Vagina (tissue), 2 donors: Measurements from ENCODE around the gene ZNF552.

Experiments used
- POLR2A ChIP-seq, 2 donors: fragments of 450-650 bp; IDR thresholded peaks; one replicate each; pipeline ENCODE4 v1.6.1; 2017; ENCODE audit warnings: antibody characterized with exemption in 2 of 2, mild to moderate bottlenecking in 2 of 2, moderate library complexity in 2 of 2
- TF ChIP-seq, protein P1 (sequence below), 3 experiments: fragments of 450-650 bp in 2 of 3; fragments of 200-600 bp in 1 of 3; sonication (generic) in 1 of 3; IDR thresholded peaks; one replicate each; pipeline ENCODE4 v1.5.1; 2017 to 2019; ENCODE audit warnings: antibody characterized with exemption in 3 of 3, mild to moderate bottlenecking in 2 of 3, moderate library complexity in 2 of 3

DNA sequence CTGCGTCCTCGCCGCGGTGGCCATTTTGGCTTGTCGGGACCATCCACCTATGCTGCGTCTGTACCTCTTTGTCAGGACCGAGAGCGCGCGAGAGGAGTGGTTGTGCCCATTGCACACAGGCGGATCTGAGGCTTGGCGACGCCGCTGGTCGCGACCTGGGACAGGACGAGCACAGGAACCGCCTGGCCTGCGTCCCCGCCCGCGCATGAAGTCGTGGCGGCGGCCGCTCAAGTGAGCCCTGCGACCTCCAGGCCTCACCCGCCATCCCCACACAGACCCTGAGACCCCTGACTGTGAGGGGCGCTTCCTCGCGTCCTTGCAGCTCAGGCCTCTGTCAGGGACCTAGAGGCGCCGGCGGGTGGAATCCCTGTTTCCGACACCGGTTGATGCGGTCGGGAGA, 28.4 kb downstream of the ZNF552 start:
- TF ChIP-seq, protein P1, sequence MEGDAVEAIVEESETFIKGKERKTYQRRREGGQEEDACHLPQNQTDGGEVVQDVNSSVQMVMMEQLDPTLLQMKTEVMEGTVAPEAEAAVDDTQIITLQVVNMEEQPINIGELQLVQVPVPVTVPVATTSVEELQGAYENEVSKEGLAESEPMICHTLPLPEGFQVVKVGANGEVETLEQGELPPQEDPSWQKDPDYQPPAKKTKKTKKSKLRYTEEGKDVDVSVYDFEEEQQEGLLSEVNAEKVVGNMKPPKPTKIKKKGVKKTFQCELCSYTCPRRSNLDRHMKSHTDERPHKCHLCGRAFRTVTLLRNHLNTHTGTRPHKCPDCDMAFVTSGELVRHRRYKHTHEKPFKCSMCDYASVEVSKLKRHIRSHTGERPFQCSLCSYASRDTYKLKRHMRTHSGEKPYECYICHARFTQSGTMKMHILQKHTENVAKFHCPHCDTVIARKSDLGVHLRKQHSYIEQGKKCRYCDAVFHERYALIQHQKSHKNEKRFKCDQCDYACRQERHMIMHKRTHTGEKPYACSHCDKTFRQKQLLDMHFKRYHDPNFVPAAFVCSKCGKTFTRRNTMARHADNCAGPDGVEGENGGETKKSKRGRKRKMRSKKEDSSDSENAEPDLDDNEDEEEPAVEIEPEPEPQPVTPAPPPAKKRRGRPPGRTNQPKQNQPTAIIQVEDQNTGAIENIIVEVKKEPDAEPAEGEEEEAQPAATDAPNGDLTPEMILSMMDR (IDR thresholded peaks at IDR 0.05), result no peak
- no peak for TF ChIP-seq POLR2A (IDR thresholded peaks at IDR 0.05)
